Neural progenitor cell (in vitro differentiated cells): ENCODE data around the gene NFE2. TPM values are rescaled to one million over a fixed set of nuclear protein-coding genes. Genes with fewer than 3 reads are reported as not detected.
"Not testable (repeated sequence)": the region's sequence is repeated elsewhere in the genome, so short reads cannot be mapped to it uniquely, and the experiment has no call there.

Source experiments
- DNase-seq: peaks from one replicate; pipeline ENCODE4 v3.0.0-alpha.2; 2016; ENCODE audit warnings: low spot score
- H2AFZ ChIP-seq: fragments of 200-600 bp; sonication (generic); replicated peaks from 2 replicates; pipeline ENCODE4 v1.6.1; 2016; ENCODE audit warnings: antibody characterized with exemption
- H3F3A ChIP-seq: fragments of 200-600 bp; sonication (generic); 2 replicates; pipeline ENCODE4 v1.6.1; 2016; ENCODE audit warnings: antibody characterized with exemption, low read depth
- H3K27ac ChIP-seq: fragments of 200-600 bp; sonication (generic); 2 replicates; pipeline ENCODE4 v1.5.1; 2016; ENCODE audit warnings: mild to moderate bottlenecking
- H3K27me3 ChIP-seq: fragments of 200-600 bp; sonication (generic); 2 replicates; pipeline ENCODE4 v1.6.1; 2016; ENCODE audit warnings: mild to moderate bottlenecking, moderate library complexity
- H3K36me3 ChIP-seq: fragments of 200-600 bp; sonication (generic); 2 replicates; pipeline ENCODE4 v1.5.1; 2016
- H3K4me1 ChIP-seq: fragments of 200-600 bp; sonication (generic); 2 replicates; pipeline ENCODE4 v1.6.1; 2016; ENCODE audit warnings: mixed run types
- H3K4me2 ChIP-seq: fragments of 200-600 bp; sonication (generic); 2 replicates; pipeline ENCODE4 v1.6.1; 2016
- H3K4me3 ChIP-seq: fragments of 200-600 bp; sonication (generic); 2 replicates; pipeline ENCODE4 v1.5.1; 2016
- H3K79me2 ChIP-seq: fragments of 200-600 bp; sonication (generic); 2 replicates; pipeline ENCODE4 v1.6.1; 2016; ENCODE audit warnings: low read depth
- H3K9ac ChIP-seq: fragments of 200-600 bp; sonication (generic); 2 replicates; pipeline ENCODE4 v1.6.1; 2016
- H3K9me3 ChIP-seq: fragments of 200-600 bp; sonication (generic); 2 replicates; pipeline ENCODE4 v1.5.1; 2016; ENCODE audit warnings: low read depth
- H4K20me1 ChIP-seq: fragments of 200-600 bp; sonication (generic); 2 replicates; pipeline ENCODE4 v1.6.1; 2016; ENCODE audit warnings: low read depth
- H3K27ac Mint-ChIP-seq: 3 replicates; pipeline ENCODE4 v1.8.0; 2021; ENCODE audit warnings: mixed read lengths
- H3K27me3 Mint-ChIP-seq: 2 replicates; pipeline ENCODE4 v1.8.0; 2022; ENCODE audit warnings: low read depth, mild to moderate bottlenecking, inconsistent platforms, moderate library complexity, mixed read lengths; ENCODE audit not compliant: insufficient read depth
- H3K36me3 Mint-ChIP-seq: 3 replicates; pipeline ENCODE4 v1.8.0; 2021; ENCODE audit warnings: mixed read lengths
- H3K4me1 Mint-ChIP-seq: 3 replicates; pipeline ENCODE4 v1.8.0; 2021; ENCODE audit warnings: mixed read lengths
- H3K4me3 Mint-ChIP-seq: 3 replicates; pipeline ENCODE4 v1.8.0; 2021; ENCODE audit warnings: mild to moderate bottlenecking, moderate library complexity, mixed read lengths
- H3K9me3 Mint-ChIP-seq: 3 replicates; pipeline ENCODE4 v1.8.0; 2020; ENCODE audit warnings: mixed read lengths
- EZH2 ChIP-seq: fragments of 200-600 bp; sonication (generic); IDR thresholded peaks from 2 replicates; pipeline ENCODE4 v1.6.1; 2017; ENCODE audit warnings: antibody characterized with exemption, mild to moderate bottlenecking, moderate library complexity
- EZH2phosphoT487 ChIP-seq: fragments of 200-600 bp; sonication (generic); IDR thresholded peaks from 2 replicates; pipeline ENCODE4 v1.6.1; 2017; ENCODE audit warnings: antibody characterized with exemption
- total RNA-seq: library from RNA; depleted of rRNA; stranded (reverse); fragments of >200 nt; gene quantifications from 2 replicates; pipeline ENCODE4 v1.2.3, GENCODE V29; 2015; ENCODE audit warnings: low replicate concordance
- TF ChIP-seq, protein P1 (sequence below): fragments of 200-600 bp; sonication (generic); IDR thresholded peaks from 2 replicates; pipeline ENCODE4 v1.5.1; 2017; ENCODE audit warnings: antibody characterized with exemption, mild to moderate bottlenecking

Gene NFE2
- total RNA-seq, 1 donor from 2014 or later: 2.8 TPM

- Mint-ChIP-seq H3K4me1 (peaks cover 54% of the 10 kb centered on the region), H3K27me3 (peaks cover 6% of the 10 kb centered on the region), H3K27ac (no peak overlapping the region), H3K4me3 (no peak overlapping the region), H3K36me3 (peaks cover 22% of the 10 kb centered on the region), H3K9me3 (no peaks in the 10 kb centered on the region)
- peak overlapping the region; percentile 99 for H3K4me2 ChIP-seq
- peak overlapping the region; percentile 97 for H3K9ac ChIP-seq
- DNase-seq: no peak
- no peaks in the 10 kb centered on the region for H3K9me3 ChIP-seq
- no peak overlapping the region for H2AFZ ChIP-seq
- H3K79me2 ChIP-seq: peaks cover 82% of the 10 kb centered on the region
- H3K36me3 ChIP-seq: peaks cover 49% of the 10 kb centered on the region
- peaks cover 87% of the 10 kb centered on the region for H4K20me1 ChIP-seq
- peak overlapping the region; percentile 68 for H3K27ac ChIP-seq
- peaks cover 30% of the 10 kb centered on the region for H3K4me1 ChIP-seq
- TF ChIP-seq EZH2phosphoT487: no peak
- no peak for TF ChIP-seq EZH2
- TF ChIP-seq, protein P1, sequence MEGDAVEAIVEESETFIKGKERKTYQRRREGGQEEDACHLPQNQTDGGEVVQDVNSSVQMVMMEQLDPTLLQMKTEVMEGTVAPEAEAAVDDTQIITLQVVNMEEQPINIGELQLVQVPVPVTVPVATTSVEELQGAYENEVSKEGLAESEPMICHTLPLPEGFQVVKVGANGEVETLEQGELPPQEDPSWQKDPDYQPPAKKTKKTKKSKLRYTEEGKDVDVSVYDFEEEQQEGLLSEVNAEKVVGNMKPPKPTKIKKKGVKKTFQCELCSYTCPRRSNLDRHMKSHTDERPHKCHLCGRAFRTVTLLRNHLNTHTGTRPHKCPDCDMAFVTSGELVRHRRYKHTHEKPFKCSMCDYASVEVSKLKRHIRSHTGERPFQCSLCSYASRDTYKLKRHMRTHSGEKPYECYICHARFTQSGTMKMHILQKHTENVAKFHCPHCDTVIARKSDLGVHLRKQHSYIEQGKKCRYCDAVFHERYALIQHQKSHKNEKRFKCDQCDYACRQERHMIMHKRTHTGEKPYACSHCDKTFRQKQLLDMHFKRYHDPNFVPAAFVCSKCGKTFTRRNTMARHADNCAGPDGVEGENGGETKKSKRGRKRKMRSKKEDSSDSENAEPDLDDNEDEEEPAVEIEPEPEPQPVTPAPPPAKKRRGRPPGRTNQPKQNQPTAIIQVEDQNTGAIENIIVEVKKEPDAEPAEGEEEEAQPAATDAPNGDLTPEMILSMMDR: no peak
- H3F3A ChIP-seq: peaks cover 87% of the 10 kb centered on the region
- peak overlapping the region; percentile 88 for H3K4me3 ChIP-seq
- no peaks in the 10 kb centered on the region for H3K27me3 ChIP-seq
Measured at GRCh38 chr12:54282949-54283593, 17.7 kb downstream of the NFE2 start.

DNA sequence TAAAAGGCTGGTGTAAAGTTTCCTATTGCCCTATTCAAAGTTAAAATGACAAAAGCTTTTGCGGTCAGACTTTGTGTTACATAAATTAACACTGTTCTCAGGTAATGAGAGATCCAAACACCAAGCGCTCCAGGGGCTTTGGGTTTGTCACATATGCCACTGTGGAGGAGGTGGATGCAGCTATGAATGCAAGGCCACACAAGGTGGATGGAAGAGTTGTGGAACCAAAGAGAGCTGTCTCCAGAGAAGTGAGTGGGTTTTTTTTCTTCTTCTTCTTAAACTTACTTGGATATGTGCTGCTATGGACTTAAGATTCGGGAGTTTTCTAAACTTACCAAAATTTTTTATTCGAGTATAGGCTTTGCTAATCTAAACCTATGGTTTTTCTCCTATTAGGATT is 19.1 kb downstream of the NFE2 start:
- H4K20me1 ChIP-seq: peaks cover 87% of the 10 kb centered on the region
- H3K27ac Mint-ChIP-seq, H3K9me3 ChIP-seq, H3K27me3 ChIP-seq, H2AFZ ChIP-seq, DNase-seq, H3K9me3 Mint-ChIP-seq, H3K27me3 Mint-ChIP-seq, H3K4me3 Mint-ChIP-seq: not testable (repeated sequence)
- peak overlapping the region; percentile 97 for H3K9ac ChIP-seq
- peaks cover 23% of the 10 kb centered on the region for H3K36me3 Mint-ChIP-seq
- peaks cover 44% of the 10 kb centered on the region for H3K36me3 ChIP-seq
- peak overlapping the region; percentile 88 for H3K4me3 ChIP-seq
- peak overlapping the region; percentile 99 for H3K4me2 ChIP-seq
- peaks cover 60% of the 10 kb centered on the region for H3K4me1 Mint-ChIP-seq
- peaks cover 90% of the 10 kb centered on the region for H3K79me2 ChIP-seq
- H3K27ac ChIP-seq: peak overlapping the region; percentile 93
- H3K4me1 ChIP-seq: peaks cover 43% of the 10 kb centered on the region
- peaks cover 80% of the 10 kb centered on the region for H3F3A ChIP-seq

DNA sequence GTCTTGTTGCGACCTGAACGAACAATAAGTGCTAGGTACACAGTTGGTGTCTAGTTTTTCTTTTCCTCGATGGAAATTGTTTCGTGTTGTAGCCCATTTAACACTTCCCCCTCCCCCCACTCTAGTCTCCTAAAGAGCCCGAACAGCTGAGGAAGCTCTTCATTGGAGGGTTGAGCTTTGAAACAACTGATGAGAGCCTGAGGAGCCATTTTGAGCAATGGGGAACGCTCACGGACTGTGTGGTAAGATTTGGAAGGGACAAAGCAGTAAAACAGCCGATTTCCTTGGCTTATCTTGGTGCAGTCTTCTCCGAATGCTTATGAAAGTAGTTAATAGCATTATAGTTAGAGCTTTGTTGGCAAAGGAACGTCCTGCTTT is 19.6 kb downstream of the NFE2 start:
- not testable (repeated sequence) for H3K4me3 Mint-ChIP-seq, DNase-seq, H3K9me3 ChIP-seq, H3K27me3 Mint-ChIP-seq, H2AFZ ChIP-seq, H3K27me3 ChIP-seq, H3K27ac Mint-ChIP-seq, H3K9me3 Mint-ChIP-seq
- Histone ChIP-seq H3K4me1 (peaks cover 47% of the 10 kb centered on the region), H3K36me3 (peaks cover 40% of the 10 kb centered on the region), H3F3A (peaks cover 80% of the 10 kb centered on the region), H3K4me2 (peak overlapping the region; percentile 99), H3K79me2 (peaks cover 90% of the 10 kb centered on the region), H4K20me1 (peaks cover 85% of the 10 kb centered on the region), H3K9ac (peak overlapping the region; percentile 97), H3K27ac (peak overlapping the region; percentile 93), H3K4me3 (peak overlapping the region; percentile 88)
- Mint-ChIP-seq H3K36me3 (peaks cover 23% of the 10 kb centered on the region), H3K4me1 (peaks cover 60% of the 10 kb centered on the region)

- H3K36me3 ChIP-seq: peaks cover 35% of the 10 kb centered on the region
- Mint-ChIP-seq H3K4me3 (no peak within 1 kb of the TSS), H3K4me1 (peaks cover 61% of the 10 kb centered on the region), H3K27ac (no peak within 1 kb of the TSS), H3K36me3 (peaks cover 21% of the 10 kb centered on the region), H3K9me3 (no peaks in the 10 kb centered on the region), H3K27me3 (peaks cover 6% of the 10 kb centered on the region)
- H3K4me1 ChIP-seq: peaks cover 46% of the 10 kb centered on the region
- TF ChIP-seq EZH2phosphoT487 (no peak), EZH2 (no peak)
- TF ChIP-seq, protein P1: no peak
- no peaks in the 10 kb centered on the region for H3K9me3 ChIP-seq
- H2AFZ ChIP-seq: peak within 1 kb of the TSS; percentile 66
- H3K9ac ChIP-seq: peak within 1 kb of the TSS; percentile 97
- H3K27me3 ChIP-seq: no peaks in the 10 kb centered on the region
- H3K4me2 ChIP-seq: peak within 1 kb of the TSS; percentile 99
- H3K79me2 ChIP-seq: peaks cover 90% of the 10 kb centered on the region
- H3K27ac ChIP-seq: peak within 1 kb of the TSS; percentile 95
- peak within 1 kb of the TSS; percentile 88 for H3K4me3 ChIP-seq
- H4K20me1 ChIP-seq: peaks cover 85% of the 10 kb centered on the region
- DNase-seq: peak; percentile 99
- H3F3A ChIP-seq: peaks cover 79% of the 10 kb centered on the region
Measured at GRCh38 chr12:54280468-54281260, 20.2 kb downstream of the NFE2 start, which contains the start of gene HNRNPA1. TSS of gene HNRNPA1 (plus strand) at chr12:54280726. CDS start at chr12:54280808, 82 bp downstream.
